WERI-Rb-1 (cell line): Measurements from ENCODE around the gene MPP3.
A peak's percentile ranks its signal among the peaks of the same experiment; 100 is the strongest.
"Not testable (repeated sequence)": the region's sequence is repeated elsewhere in the genome, so short reads cannot be mapped to it uniquely, and the experiment has no call there.

Experiments used
- DNase-seq: peaks from one replicate; pipeline ENCODE4 v3.0.0-alpha.2; 2020
- H3K27ac ChIP-seq: fragments of 250-450 bp; sonication (Bioruptor Pico); 2 replicates; pipeline ENCODE4 v1.5.1; 2020; ENCODE audit warnings: mild to moderate bottlenecking, moderate library complexity
- H3K27me3 ChIP-seq: fragments of 250-450 bp; sonication (Bioruptor Pico); 2 replicates; pipeline ENCODE4 v1.5.1; 2021; ENCODE audit warnings: mild to moderate bottlenecking, low read depth, moderate library complexity; ENCODE audit not compliant: insufficient read depth, severe bottlenecking
- H3K36me3 ChIP-seq: fragments of 250-450 bp; sonication (Bioruptor Pico); 2 replicates; pipeline ENCODE4 v1.5.1; 2020; ENCODE audit warnings: mild to moderate bottlenecking, moderate library complexity
- H3K4me3 ChIP-seq: 2 replicates; pipeline ENCODE4 v1.5.1; 2011; ENCODE audit warnings: low read depth, mild to moderate bottlenecking, control low read depth, low read length
- H3K9me3 ChIP-seq: fragments of 250-450 bp; sonication (Bioruptor Pico); 2 replicates; pipeline ENCODE4 v1.5.1; 2021; ENCODE audit warnings: mild to moderate bottlenecking, moderate library complexity; ENCODE audit not compliant: severe bottlenecking
- TF ChIP-seq, protein P1 (sequence below): IDR thresholded peaks from 2 replicates; pipeline ENCODE4 v1.5.1; 2011; ENCODE audit warnings: low read depth, mild to moderate bottlenecking, control low read depth, inconsistent platforms, low read length

MPP3 gene

DNA sequence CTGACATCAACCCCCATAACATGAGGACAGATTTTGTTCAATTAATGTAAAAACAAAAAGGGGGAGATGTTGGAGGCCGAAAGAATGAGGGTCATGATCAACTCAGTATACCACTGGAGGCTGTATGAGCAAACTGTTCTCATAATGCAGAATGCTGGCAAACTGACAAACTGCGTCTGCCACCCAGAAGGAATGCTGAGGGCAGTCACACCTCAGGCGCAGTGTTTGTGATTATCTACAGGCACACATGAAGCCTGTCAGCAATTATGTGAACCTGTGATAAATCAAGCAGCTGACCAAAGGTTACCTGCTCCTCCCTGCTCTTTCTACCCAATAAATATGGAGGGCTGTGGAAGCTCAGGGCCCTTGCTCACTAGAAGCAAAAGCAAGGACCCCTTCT, 41.3 kb upstream of the MPP3 start:
- no peaks in the 10 kb centered on the region for H3K9me3 ChIP-seq
- H3K27ac ChIP-seq: no peak overlapping the region
- H3K27me3 ChIP-seq: no peaks in the 10 kb centered on the region
- no peak for DNase-seq
- no peak overlapping the region for H3K4me3 ChIP-seq
- H3K36me3 ChIP-seq: no peaks in the 10 kb centered on the region; the same call in 1 of the 2 replicates
- TF ChIP-seq, protein P1, sequence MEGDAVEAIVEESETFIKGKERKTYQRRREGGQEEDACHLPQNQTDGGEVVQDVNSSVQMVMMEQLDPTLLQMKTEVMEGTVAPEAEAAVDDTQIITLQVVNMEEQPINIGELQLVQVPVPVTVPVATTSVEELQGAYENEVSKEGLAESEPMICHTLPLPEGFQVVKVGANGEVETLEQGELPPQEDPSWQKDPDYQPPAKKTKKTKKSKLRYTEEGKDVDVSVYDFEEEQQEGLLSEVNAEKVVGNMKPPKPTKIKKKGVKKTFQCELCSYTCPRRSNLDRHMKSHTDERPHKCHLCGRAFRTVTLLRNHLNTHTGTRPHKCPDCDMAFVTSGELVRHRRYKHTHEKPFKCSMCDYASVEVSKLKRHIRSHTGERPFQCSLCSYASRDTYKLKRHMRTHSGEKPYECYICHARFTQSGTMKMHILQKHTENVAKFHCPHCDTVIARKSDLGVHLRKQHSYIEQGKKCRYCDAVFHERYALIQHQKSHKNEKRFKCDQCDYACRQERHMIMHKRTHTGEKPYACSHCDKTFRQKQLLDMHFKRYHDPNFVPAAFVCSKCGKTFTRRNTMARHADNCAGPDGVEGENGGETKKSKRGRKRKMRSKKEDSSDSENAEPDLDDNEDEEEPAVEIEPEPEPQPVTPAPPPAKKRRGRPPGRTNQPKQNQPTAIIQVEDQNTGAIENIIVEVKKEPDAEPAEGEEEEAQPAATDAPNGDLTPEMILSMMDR: no peak

- H3K27ac ChIP-seq: no peak overlapping the region
- no peaks in the 10 kb centered on the region for H3K27me3 ChIP-seq
- no peak overlapping the region for H3K4me3 ChIP-seq
- no peaks in the 10 kb centered on the region for H3K9me3 ChIP-seq
- TF ChIP-seq, protein P1: no peak
- DNase-seq: no peak
- no peaks in the 10 kb centered on the region; the same call in 1 of the 2 replicates for H3K36me3 ChIP-seq
Measured at GRCh38 chr17:43873815-43874214, 40.9 kb upstream of the MPP3 start.

DNA sequence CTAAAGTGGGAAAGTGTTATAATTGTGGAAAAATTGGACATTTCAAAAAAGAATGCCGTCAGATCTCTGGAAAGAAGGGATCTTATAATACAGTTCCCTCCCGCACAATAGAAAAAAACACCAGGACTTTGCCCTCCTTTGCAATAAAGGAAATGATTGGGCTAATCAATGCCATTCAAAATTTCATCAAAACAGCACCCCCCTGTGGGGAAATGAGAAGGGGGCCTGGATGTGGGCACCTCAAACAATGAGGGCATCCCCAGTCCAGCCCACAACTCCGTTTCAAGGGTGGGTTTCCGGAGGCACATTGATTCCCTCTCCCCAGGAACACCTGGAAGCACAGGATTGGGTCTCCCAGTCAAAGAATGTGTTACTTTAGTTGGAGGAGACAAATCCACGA, 40.1 kb upstream of the MPP3 start:
- Histone ChIP-seq H3K27ac (no peak overlapping the region), H3K4me3 (no peak overlapping the region), H3K9me3 (peaks cover 2% of the 10 kb centered on the region), H3K27me3 (no peaks in the 10 kb centered on the region), H3K36me3 (no peaks in the 10 kb centered on the region; the same call in 1 of the 2 replicates)
- no peak for DNase-seq
- TF ChIP-seq, protein P1: peak; percentile 37; the same call in 1 of the 2 replicates

DNA sequence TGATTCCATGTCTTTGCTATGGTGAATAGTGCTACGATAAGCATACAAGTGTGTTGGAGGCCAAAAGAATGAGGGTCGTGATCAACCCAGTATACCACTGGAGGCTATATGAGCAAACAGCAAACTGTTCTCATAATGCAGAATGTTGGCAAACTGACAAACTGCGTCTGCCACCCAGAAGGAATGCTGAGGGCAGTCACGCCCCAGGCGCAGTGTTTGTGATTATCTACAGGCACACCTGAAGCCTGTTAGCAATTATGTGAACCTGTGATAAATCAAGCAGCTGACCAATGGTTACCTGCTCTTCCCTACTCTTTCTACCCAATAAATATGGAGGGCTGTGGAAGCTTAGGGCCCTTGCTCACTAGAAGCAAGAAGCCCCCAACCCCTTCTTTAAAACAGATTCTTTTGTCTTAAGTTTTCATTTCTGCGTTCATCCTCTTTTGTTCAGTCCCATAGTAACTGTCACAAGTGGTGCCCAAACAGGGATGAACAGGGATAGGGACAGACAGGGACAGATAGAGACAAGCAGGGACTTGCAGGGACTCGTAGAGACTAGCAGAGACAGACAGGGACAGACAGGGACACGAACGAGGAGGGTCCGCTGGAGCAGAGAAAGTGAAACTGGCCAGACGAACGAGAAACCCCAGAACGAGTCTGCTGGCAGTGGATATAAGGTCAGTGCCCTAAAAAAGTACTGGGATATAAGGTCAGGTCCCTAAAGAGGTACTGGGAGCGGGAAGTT, 39.2 kb upstream of the MPP3 start:
- Histone ChIP-seq H3K9me3 (peaks cover 2% of the 10 kb centered on the region), H3K36me3 (no peaks in the 10 kb centered on the region; the same call in 1 of the 2 replicates), H3K4me3 (peak overlapping the region; percentile 21), H3K27me3 (no peaks in the 10 kb centered on the region), H3K27ac (peak overlapping the region; percentile 25)
- DNase-seq: peak; percentile 58
- TF ChIP-seq, protein P1: no peak

DNA sequence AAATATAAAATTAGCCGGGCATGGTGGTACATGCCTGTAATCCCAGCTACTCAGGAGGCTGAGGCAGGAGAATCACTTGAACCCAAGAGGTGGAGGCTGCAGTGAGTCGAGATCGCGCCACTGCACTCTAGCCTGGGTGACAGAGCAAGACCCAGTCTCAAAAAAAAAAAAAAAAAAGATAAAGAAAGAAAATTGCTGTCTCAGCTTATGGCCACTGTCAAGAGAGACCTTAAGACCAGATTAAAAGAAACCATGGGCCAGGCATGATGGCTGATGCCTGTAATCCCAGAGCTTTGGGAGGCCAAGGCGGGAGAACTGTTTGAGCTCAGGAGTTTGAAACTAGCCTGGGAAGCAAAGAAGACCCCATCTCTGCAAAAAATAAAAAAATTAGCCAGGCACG, 36.1 kb upstream of the MPP3 start:
- DNase-seq, H3K27me3 ChIP-seq, H3K9me3 ChIP-seq, H3K4me3 ChIP-seq, H3K36me3 ChIP-seq, H3K27ac ChIP-seq: not testable (repeated sequence)

DNA sequence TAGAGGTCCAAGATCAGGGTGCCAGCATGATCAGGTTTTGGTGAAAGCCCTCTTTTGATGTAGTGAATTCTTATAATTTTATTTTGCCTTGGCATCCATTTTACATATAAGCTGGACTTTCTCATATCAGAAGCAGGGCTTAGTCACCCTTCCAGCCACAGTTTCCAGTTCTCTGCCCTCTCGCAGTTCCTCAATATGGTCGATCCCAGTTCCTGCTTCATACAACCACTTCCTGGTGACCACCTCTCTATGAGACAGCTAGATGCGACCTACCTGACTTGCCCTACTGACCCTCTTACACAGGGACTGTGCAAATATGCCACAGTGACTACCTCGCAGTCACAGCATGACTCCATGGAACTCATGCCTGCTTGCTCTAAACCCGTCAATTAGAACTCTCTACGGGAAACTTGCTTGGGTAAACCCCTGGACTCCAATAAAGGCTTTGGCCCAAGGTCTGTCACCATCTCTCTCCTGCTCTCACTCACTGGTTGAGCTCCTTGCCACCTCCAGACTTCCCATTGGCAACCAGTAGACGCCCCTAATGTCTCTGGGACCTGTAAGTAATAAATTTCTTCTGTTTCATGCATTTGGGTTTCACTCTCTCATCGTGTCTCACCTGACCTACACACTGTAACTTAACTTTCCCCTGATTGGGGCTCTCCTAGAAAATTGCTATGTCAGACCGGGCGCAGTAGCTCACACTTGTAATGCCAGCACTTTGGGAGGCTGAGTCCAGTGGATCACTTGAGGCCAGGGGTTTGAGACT, 35.5 kb upstream of the MPP3 start:
- Histone ChIP-seq H3K36me3 (no peaks in the 10 kb centered on the region), H3K27ac (no peak overlapping the region), H3K9me3 (peaks cover 2% of the 10 kb centered on the region), H3K27me3 (no peaks in the 10 kb centered on the region), H3K4me3 (no peak overlapping the region)
- TF ChIP-seq, protein P1: no peak
- no peak for DNase-seq
